Endothelial cell of umbilical vein (primary cell): ENCODE results near the gene NR6A1. TPM values are rescaled to one million over a fixed set of nuclear protein-coding genes. Genes with fewer than 3 reads are reported as not detected.

Experiments
- BruUV-seq: library from RNA; stranded (reverse); fragments of 400-500 nt; replicated peaks from 2 replicates; lab custom pipeline; 2021; lab: Mats Ljungman, UMichigan
- CTCF ChIA-PET: fragments of 300-600, 350-600 bp; sonication (Branson Sonifier 250); formaldehyde crosslinking; loops from one replicate; lab custom pipeline; 2021; ENCODE audit warnings: antibody characterized with exemption, inconsistent platforms; lab: Charles Lee
- POLR2A ChIA-PET: fragments of 300-600, 350-600 bp; sonication (Branson Sonifier 250); formaldehyde crosslinking; loops from one replicate; lab custom pipeline; 2021; ENCODE audit warnings: antibody characterized with exemption, inconsistent platforms; lab: Charles Lee
- DNase-seq: peaks from one replicate; pipeline ENCODE4 v3.0.0-alpha.2; 2011; ENCODE audit warnings: low read depth, low spot score
- FAIRE-seq: peaks from 2 replicates; lab custom pipeline; 2011; peaks lifted over from hg19 to GRCh38; lab: Jason Lieb, UNC
- H2AFZ ChIP-seq: 2 replicates; pipeline ENCODE4 v1.6.0; 2012; ENCODE audit warnings: low read depth, low read length, control low read depth, inconsistent platforms
- H3K27ac ChIP-seq: 2 replicates; pipeline ENCODE4 v1.5.1; 2011; ENCODE audit warnings: low read depth, mild to moderate bottlenecking, control low read depth, low read length, moderate library complexity; ENCODE audit not compliant: insufficient read depth
- H3K27me3 ChIP-seq, 2 experiments: 2 replicates each; pipeline versions ENCODE4 v1.6.0 to v1.6.1; 2011; ENCODE audit warnings: low read length in 2 of 2, mixed read lengths in 1 of 2; ENCODE audit not compliant: control insufficient read depth in 2 of 2, insufficient read depth in 2 of 2
- H3K36me3 ChIP-seq, 2 experiments: 2 replicates in 1 of 2; 3 replicates in 1 of 2; pipeline ENCODE4 v1.5.1; 2011; ENCODE audit warnings: low read length in 2 of 2, mild to moderate bottlenecking in 1 of 2, moderate library complexity in 1 of 2; ENCODE audit not compliant: control insufficient read depth in 2 of 2, insufficient read depth in 2 of 2; ENCODE audit errors: extremely low read depth in 1 of 2
- H3K4me1 ChIP-seq: 3 replicates; pipeline ENCODE4 v1.5.1; 2011; ENCODE audit warnings: mild to moderate bottlenecking, low read length; ENCODE audit not compliant: control insufficient read depth, insufficient read depth; ENCODE audit errors: extremely low read depth
- H3K4me2 ChIP-seq: 2 replicates; pipeline ENCODE4 v1.6.1; 2011; ENCODE audit warnings: low read length, control low read depth, mixed read lengths; ENCODE audit not compliant: insufficient read depth
- H3K4me3 ChIP-seq, 3 experiments: fragments of 200-600 bp in 1 of 3; sonication (generic), shearing (Covaris generic) in 1 of 3; replicated peaks in 1 of 3; 2 replicates each; pipeline ENCODE4 v1.5.1; 2011 to 2016; ENCODE audit warnings: control low read depth in 3 of 3, low read length in 3 of 3, mild to moderate bottlenecking in 2 of 3, inconsistent platforms in 1 of 3, low read depth in 1 of 3, moderate library complexity in 1 of 3; ENCODE audit not compliant: insufficient read depth in 1 of 3
- H3K79me2 ChIP-seq: 2 replicates; pipeline ENCODE4 v1.6.0; 2012; ENCODE audit warnings: low read length, inconsistent platforms; ENCODE audit not compliant: control insufficient read depth, insufficient read depth
- H3K9ac ChIP-seq: replicated peaks from 2 replicates; pipeline ENCODE3; 2011; ENCODE audit warnings: low read length, control low read depth; ENCODE audit not compliant: insufficient read depth; ENCODE audit errors: extremely low read depth
- H3K9me1 ChIP-seq: replicated peaks from 3 replicates; pipeline ENCODE4 v1.6.0; 2011; ENCODE audit warnings: mild to moderate bottlenecking, low read length; ENCODE audit not compliant: control insufficient read depth, insufficient read depth; ENCODE audit errors: extremely low read depth
- H3K9me3 ChIP-seq: replicated peaks from 2 replicates; pipeline ENCODE4 v1.5.1; 2012; ENCODE audit warnings: low read length, inconsistent platforms; ENCODE audit not compliant: control insufficient read depth, insufficient read depth
- H4K20me1 ChIP-seq: replicated peaks from 2 replicates; pipeline ENCODE3; 2011; ENCODE audit warnings: mild to moderate bottlenecking, low read length; ENCODE audit not compliant: control insufficient read depth, insufficient read depth; ENCODE audit errors: extremely low read depth
- CTCF ChIP-seq, 2 donors: IDR thresholded peaks; 1 replicate in 1 of 2; 2 replicates in 1 of 2; pipeline ENCODE4 v1.5.1; 2011; ENCODE audit warnings: low read length in 2 of 2, mild to moderate bottlenecking in 2 of 2, moderate library complexity in 2 of 2, control low read depth in 1 of 2, inconsistent platforms in 1 of 2, low read depth in 1 of 2; ENCODE audit not compliant: insufficient read depth in 1 of 2; ENCODE audit errors: extremely low read depth in 1 of 2
- EZH2 ChIP-seq: IDR thresholded peaks from 2 replicates; pipeline ENCODE4 v1.6.1; 2012; ENCODE audit warnings: borderline replicate concordance, low read depth, mild to moderate bottlenecking, moderate library complexity, low read length, inconsistent platforms; ENCODE audit not compliant: severe bottlenecking
- FOS ChIP-seq: IDR thresholded peaks from 2 replicates; pipeline ENCODE4 v1.6.1; 2011; ENCODE audit warnings: mild to moderate bottlenecking, low read length, moderate library complexity, borderline replicate concordance; ENCODE audit not compliant: insufficient read depth
- GATA2 ChIP-seq: IDR thresholded peaks from 2 replicates; pipeline ENCODE4 v1.7.0; 2011; ENCODE audit warnings: low read depth, mild to moderate bottlenecking, moderate library complexity, mixed read lengths, low read length; ENCODE audit not compliant: insufficient read length, insufficient read depth
- JUN ChIP-seq: IDR thresholded peaks from 2 replicates; pipeline ENCODE4 v1.6.1; 2011; ENCODE audit warnings: borderline replicate concordance, low read depth; ENCODE audit not compliant: insufficient read length, insufficient read depth
- MAX ChIP-seq: IDR thresholded peaks from 2 replicates; pipeline ENCODE4 v1.6.1; 2011; ENCODE audit not compliant: insufficient read depth, insufficient read length
- MYC ChIP-seq: IDR thresholded peaks from one replicate; pipeline ENCODE4 v1.6.1; 2011; ENCODE audit warnings: mild to moderate bottlenecking, low read depth, low read length
- POLR2A ChIP-seq: IDR thresholded peaks from 2 replicates; pipeline ENCODE4 v1.6.1; 2012; ENCODE audit warnings: low read depth, mild to moderate bottlenecking, control low read depth, low read length
- POLR2AphosphoS5 ChIP-seq: IDR thresholded peaks from 2 replicates; pipeline ENCODE4 v1.6.1; 2012; ENCODE audit warnings: low read depth, mild to moderate bottlenecking, control low read depth, low read length, moderate library complexity; ENCODE audit not compliant: insufficient read depth
- dilution Hi-C: fragments of 300-500 bp; cut with MboI; formaldehyde crosslinking; loops from one replicate; pipeline ENCODE4 v1.15.0; 2019; ENCODE audit warnings: low sequenced_read_pairs; ENCODE audit not compliant: extremely low pct_ligation_motif_present
- intact Hi-C: fragments of 100-400 bp; cut with micrococcal nuclease; formaldehyde crosslinking; loops from one replicate; pipeline ENCODE4 v1.10.0; 2022
- polyA plus RNA-seq, 4 experiments: library from polyadenylated mRNA; depleted of rRNA in 3 of 4; stranded (reverse) in 3 of 4; unstranded in 1 of 4; fragments of >200 nt; gene quantifications; 2 replicates each; pipeline versions ENCODE4 v1.2.1 to v1.2.3, GENCODE V29; 2011 to 2012; ENCODE audit warnings: missing spikeins in 1 of 4
- total RNA-seq: library from RNA; stranded (reverse); gene quantifications from 2 replicates; pipeline ENCODE4 v1.2.3, GENCODE V29; 2021

NR6A1 gene
- total and polyA plus RNA-seq, 2 donors (not counting 3 experiments of a cell fraction or from before 2014, with no cell fraction given): 0.17 to 1.2 TPM

- FAIRE-seq (no peak), DNase-seq (no peak)
- Histone ChIP-seq H3K4me1 (no peaks in the 10 kb centered on the region), H3K9me3 (no peaks in the 10 kb centered on the region), H3K4me3 (no peak overlapping the region), H3K27ac (no peak overlapping the region), H3K27me3 (no peaks in the 10 kb centered on the region), H3K36me3 (no peaks in the 10 kb centered on the region), H2AFZ (no peak overlapping the region), H3K9ac (no peak overlapping the region), H3K79me2 (no peaks in the 10 kb centered on the region), H3K9me1 (no peaks in the 10 kb centered on the region), H4K20me1 (no peaks in the 10 kb centered on the region), H3K4me2 (no peak overlapping the region)
- dilution Hi-C loops (no loop called here), intact Hi-C loops (no loop called here)
- CTCF ChIA-PET: interaction anchor here (1.2 to 2.0 kb wide), 3 partner anchors 11 to 106 kb away, joined by 3 to 14 read pairs (median 10); no protein-coding TSS in a partner anchor
- no peak for TF ChIP-seq POLR2A
- no peak for TF ChIP-seq JUN
- TF ChIP-seq MAX: no peak
- no peak for TF ChIP-seq CTCF (IDR thresholded peaks at IDR 0.05; ENCODE audit: extremely low read depth in 1 of 2, insufficient read depth in 1 of 2, low read depth in 1 of 2, low read length in 2 of 2)
- TF ChIP-seq GATA2: no peak
- TF ChIP-seq EZH2: no peak
- TF ChIP-seq FOS: no peak
- no peak for TF ChIP-seq MYC
- TF ChIP-seq POLR2AphosphoS5: no peak
- POLR2A ChIA-PET: no interaction called here
- no TSS peak for BruUV-seq
These were observed 47.8 kb downstream of the NR6A1 start for GRCh38 chr9:124723352-124723751.
